HG03095 (cell line): ENCODE measurements around the gene MIP.
"Not testable (repeated sequence)": the region's sequence is repeated elsewhere in the genome, so short reads cannot be mapped to it uniquely, and the experiment has no call there.

ENCODE experiments used
- ATAC-seq: cut with Tn5 transposase; IDR thresholded peaks from one replicate; pipeline ENCODE4 v1.9.1; 2021; ENCODE audit warnings: moderate library complexity; ENCODE audit not compliant: unreplicated experiment

MIP gene

DNA sequence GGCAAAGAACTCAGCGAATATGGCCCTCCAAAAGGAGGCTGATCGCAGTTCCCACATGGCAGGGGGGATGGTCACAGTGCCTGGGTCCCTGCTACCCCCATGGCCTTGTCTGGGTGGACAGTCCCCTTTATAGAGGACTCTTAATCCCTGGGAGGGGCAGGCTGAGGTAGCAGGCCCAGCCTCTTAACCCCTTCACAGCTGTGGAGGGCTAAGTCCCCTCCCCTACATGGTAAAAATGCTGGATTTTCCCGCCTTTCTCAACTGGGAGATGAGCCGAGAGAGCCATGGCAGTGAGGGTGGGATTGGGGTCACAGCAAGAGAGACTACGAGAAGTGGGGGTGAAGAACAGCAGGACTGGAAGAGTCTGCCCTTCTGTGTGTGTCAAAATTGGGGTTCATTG, at the start of gene MIP:
TSS of gene MIP (minus strand) at position 101 of the 400 bp plus-strand sequence. CDS start at position 57, 44 bp downstream.
- ATAC-seq, result no peak

DNA sequence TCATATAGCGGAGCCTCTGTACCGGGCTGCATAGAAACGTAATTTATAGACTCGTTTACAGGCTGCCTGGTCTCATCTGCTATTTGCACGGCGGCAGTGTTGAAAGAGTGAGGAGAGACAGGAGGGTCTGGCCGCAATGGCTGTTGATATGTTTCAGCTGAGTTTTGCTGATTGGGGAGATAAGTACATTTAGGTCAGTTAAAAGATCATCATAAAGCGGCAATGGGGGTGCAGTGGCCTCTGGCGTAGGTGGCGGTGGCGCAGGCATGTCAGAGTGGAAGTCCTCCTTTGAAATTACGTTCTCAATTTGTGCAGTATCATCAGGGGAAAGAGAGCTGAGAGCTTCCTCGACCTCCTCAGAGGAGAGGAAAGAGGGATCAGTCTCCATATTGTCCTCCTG, 45.4 kb upstream of the MIP start:
- not testable (repeated sequence) for ATAC-seq

DNA sequence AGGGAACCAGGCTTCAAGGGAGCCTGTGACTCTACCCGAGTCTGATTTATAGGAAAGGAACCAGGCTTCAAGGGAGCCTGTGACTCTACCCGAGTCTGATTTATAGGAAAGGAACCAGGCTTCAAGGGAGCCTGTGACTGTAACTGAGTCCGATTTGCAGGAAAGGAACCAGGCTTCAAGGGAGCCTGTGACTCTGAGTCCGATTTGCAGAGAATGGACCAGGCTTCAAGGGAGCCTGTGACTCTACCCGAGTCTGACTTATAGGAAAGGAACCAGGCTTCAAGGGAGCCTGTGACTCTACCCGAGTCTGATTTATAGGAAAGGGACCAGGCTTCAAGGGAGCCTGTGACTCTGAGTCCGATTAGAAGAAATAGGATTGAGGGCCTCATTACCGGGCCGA, 45.0 kb upstream of the MIP start:
- ATAC-seq, result not testable (repeated sequence)

DNA sequence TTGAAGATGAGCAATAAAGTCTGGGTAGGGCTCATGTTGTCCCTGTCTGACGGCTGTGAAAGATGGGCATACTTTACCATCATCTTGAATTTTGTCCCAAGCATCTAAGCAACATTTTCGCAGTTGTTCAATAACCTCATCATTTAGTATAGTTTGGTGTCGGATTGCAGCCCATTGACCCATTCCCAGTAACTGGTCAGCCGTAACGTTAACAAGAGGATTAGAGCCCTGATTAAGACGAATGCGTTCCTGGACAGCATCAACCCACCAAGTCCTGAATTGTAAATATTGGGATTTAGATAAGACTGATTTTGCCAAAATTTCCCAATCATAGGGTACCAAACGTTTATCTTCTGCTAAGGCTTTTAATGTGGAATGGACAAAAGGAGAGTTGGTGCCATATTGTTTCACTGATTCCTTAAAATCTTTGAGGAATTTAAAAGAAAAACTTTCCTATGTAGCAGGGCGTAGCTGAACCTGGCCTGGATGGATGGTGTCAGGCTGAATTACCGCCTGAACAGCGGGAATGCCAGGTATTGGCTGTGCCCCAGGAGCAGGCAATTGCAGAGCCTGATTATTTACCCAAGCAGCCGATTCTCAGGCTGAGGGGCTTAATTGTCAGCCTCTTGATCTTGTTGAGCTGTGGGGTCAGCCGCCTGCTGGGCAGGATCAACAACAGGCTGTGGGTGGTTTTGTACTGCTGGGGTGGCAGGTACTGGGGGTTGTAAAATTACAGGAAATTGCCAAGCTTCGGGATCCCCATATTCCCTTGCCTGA, 43.9 kb upstream of the MIP start:
- ATAC-seq, result not testable (repeated sequence)

DNA sequence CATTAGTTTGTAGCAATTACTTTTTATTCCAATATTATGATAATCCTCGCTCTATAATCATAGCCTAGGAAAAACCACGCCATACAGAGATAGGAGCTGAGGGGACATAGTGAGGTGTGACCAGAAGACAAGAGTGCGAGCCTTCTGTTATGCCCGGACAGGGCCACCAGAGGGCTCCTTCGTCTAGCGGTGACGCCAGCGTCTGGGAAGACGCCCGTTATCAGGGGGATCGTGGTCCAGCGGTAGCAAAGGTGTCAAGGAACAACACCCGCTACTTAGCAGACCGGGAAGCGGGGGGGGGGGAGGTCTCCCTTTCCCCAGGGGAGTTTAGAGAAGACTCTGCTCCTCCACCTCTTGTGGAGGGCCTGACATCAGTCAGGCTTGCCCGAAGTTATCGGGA, 42.2 kb upstream of the MIP start:
- not testable (repeated sequence) for ATAC-seq

- ATAC-seq, result not testable (repeated sequence)
These were observed 40.0 kb upstream of the MIP start for GRCh38 chr12:56494481-56494880.

GRCh38 chr12:56494106-56494415, 39.6 kb upstream of the MIP start:
- ATAC-seq, result not testable (repeated sequence)

DNA sequence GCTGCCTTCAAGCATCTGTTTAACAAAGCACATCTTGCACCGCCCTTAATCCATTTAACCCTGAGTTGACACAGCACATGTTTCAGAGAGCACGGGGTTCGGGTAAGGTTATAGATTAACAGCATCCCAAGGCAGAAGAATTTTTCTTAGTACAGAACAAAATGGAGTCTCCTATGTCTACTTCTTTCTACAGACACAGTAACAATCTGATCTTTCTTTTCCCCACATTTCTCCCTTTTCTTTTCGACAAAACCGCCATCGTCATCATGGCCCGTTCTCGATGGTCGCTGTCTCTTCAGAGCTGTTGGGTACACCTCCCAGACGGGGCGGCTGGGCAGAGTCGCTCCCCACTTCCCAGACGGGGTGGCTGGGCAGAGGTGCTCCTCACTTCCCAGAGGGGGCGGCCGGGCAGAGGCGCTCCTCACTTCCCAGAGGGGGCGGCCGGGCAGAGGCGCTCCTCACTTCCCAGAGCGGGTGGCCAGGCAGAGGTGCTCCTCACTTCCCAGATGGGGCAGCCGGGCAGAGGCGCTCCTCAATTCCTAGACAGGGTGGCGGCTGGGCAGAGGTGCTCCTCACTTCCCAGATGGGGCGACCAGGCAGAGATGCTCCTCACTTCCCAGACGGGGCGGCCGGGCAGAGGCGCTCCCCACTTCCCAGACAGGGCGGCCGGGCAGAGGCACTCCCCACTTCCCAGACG, 39.1 kb upstream of the MIP start:
- ATAC-seq, result not testable (repeated sequence)

GRCh38 chr12:56490360-56490759, 35.9 kb upstream of the MIP start:
- ATAC-seq, result no peak

GRCh38 chr12:56488041-56488955, 33.8 kb upstream of the MIP start, which contains the start of gene GLS2:
TSS of gene GLS2 (minus strand) at chr12:56488161. CDS start at chr12:56488118, 43 bp downstream.
- peak; percentile 93 for ATAC-seq

DNA sequence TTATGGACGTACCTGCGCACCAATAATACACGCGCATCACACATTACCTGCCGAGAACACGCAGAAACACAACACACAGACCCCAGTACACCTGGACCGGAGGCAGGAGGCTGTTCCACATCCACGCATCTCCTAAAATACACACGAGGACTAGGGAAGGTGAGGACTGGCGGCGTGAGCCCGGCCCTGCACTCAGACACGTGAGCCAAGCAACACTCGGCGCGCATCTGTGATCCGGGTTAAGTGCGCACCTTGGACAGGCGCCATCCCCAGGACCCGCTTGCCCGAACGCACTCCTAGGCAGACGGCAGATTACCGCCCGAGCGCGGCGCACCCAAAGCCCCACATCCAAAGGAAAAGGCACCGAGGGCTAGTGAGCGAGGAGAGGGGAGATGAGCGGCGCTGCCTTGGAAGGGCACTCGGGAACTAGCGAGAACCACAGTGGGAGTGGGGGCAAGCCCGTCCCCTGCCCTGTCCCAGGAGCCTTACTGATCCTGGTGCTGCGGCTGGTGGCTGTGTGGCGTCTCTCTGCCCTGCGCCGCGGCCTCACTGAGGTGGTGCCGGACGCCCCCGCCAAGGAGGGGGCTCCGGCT, 33.1 kb upstream of the MIP start:
- peak; percentile 21 for ATAC-seq

GRCh38 chr12:56486694-56487093, 32.2 kb upstream of the MIP start:
- no peak for ATAC-seq

- no peak for ATAC-seq
These were observed 30.1 kb upstream of the MIP start for GRCh38 chr12:56484566-56484965.

DNA sequence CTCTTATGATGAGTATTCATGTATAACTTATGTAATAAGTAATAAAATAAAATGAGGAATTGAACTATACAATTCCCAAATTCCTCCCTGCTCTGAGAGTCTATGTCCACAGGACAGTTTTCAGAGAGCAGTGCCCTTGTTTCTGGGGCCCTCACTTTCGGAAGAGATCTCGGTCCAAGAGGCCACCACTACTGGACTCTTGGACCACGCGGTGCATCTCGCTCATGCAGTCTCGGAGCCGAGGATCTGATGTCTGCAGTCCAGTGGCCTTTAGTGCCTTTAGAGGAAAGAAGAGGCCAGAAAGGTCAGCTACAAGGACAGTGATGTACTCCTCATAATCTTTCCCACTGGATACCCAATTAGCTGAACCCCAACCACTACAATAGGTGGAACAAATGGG, 25.2 kb upstream of the MIP start:
- ATAC-seq, result no peak

DNA sequence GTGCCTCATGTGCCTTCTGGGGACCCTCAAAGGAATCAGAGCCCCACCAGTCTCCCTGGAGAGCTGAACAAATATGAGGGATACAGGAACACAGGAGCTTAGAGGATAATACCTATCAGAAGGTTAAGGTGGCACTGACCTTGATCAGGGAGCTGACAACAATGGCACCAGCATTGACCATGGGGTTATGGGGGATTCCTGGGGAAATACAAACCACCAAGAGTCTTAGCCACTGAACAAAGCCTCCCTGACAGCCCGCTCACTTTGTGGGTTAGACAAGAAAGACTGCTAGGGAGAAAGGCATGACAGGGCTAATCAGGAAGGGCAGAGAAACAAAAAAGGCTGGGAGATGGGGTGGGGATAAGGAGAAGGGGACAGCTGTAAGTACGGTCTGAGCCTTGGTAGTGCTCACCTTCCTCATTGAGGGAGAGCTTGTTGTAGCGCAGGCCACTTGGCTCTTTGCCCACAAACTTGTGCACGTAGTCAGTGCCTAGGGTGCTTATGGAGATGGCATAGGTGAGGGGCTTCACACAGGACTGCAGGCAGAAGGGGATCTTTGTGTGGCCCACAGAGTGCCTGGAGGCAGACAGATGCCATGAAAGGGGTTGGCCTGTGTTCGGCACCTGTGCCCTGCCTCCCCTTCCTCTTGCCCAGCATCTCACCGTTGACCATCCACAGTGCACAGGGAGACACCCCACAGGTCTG, 23.2 kb upstream of the MIP start:
- no peak for ATAC-seq

- no peak for ATAC-seq
These were observed 22.5 kb upstream of the MIP start for GRCh38 chr12:56476972-56477432.

GRCh38 chr12:56476143-56476542, 21.7 kb upstream of the MIP start:
- no peak for ATAC-seq

GRCh38 chr12:56474389-56474788, 19.9 kb upstream of the MIP start:
- no peak for ATAC-seq

- no peak for ATAC-seq
These were observed 14.8 kb upstream of the MIP start for GRCh38 chr12:56469007-56469930.
